K562 (cell line): ENCODE data around the gene COQ8B. TPM values are rescaled to one million over a fixed set of nuclear protein-coding genes. Genes with fewer than 3 reads are reported as not detected.
A peak's percentile ranks its signal among the peaks of the same experiment; 100 is the strongest.

Source experiments
- BCLAF1 ChIP-seq, 2 experiments: fragments of 450-650 bp in 1 of 2; IDR thresholded peaks; 2 replicates each; pipeline ENCODE4 v1.6.1; 2011 to 2017; ENCODE audit warnings: low read depth in 2 of 2, antibody characterized with exemption in 1 of 2, borderline replicate concordance in 1 of 2, low read length in 1 of 2, mild to moderate bottlenecking in 1 of 2, mixed read lengths in 1 of 2; ENCODE audit not compliant: control insufficient read depth in 1 of 2
- BHLHE40 ChIP-seq: IDR thresholded peaks from 2 replicates; pipeline ENCODE4 v1.6.1; 2011; ENCODE audit warnings: low read length, improper control_type of control experiment
- ETS2 ChIP-seq: IDR thresholded peaks from 2 replicates; pipeline ENCODE4 v1.6.1; 2016; ENCODE audit warnings: borderline replicate concordance, missing genetic modification characterization, mild to moderate bottlenecking, moderate library complexity, missing compliant biosample characterization; ENCODE audit not compliant: poor library complexity, severe bottlenecking
- HMG20B ChIP-seq: fragments of 250-450 bp; sonication (Bioruptor Pico); IDR thresholded peaks from 2 replicates; pipeline ENCODE4 v1.5.0; 2021; ENCODE audit warnings: mild to moderate bottlenecking
- POLR2G ChIP-seq: fragments of 200-400 bp; formaldehyde crosslinking; IDR thresholded peaks from 2 replicates; pipeline ENCODE4 v1.6.1; 2017; ENCODE audit warnings: low read depth, mild to moderate bottlenecking, antibody characterized with exemption, low read length, moderate library complexity
- REST ChIP-seq, 2 experiments: fragments of 450-650 bp; formaldehyde crosslinking in 1 of 2; IDR thresholded peaks; 2 replicates each; pipeline versions ENCODE4 v1.4.0 to v1.6.1; 2014 to 2020; ENCODE audit warnings: mild to moderate bottlenecking in 2 of 2, borderline replicate concordance in 1 of 2, low read depth in 1 of 2
- SAP30 ChIP-seq: fragments of 200-600 bp; sonication (generic); IDR thresholded peaks from 2 replicates; pipeline ENCODE4 v1.6.1; 2012; ENCODE audit warnings: borderline replicate concordance, low read depth, mild to moderate bottlenecking, moderate library complexity, low read length, control low read depth, inconsistent platforms; ENCODE audit not compliant: insufficient read depth, poor library complexity, severe bottlenecking
- ZBTB8A ChIP-seq: fragments of 450-650 bp; IDR thresholded peaks from 2 replicates; pipeline ENCODE4 v1.6.1; 2018; ENCODE audit warnings: mild to moderate bottlenecking, moderate library complexity; ENCODE audit not compliant: partially characterized antibody
- ZNF165 ChIP-seq: fragments of 250-450 bp; sonication (Bioruptor Pico); IDR thresholded peaks from 2 replicates; pipeline ENCODE4 v1.4.0; 2020; ENCODE audit warnings: borderline replicate concordance
- ZNF274 ChIP-seq: IDR thresholded peaks from 2 replicates; pipeline ENCODE4 v1.6.1; 2011; ENCODE audit warnings: low read depth, mild to moderate bottlenecking, low read length, moderate library complexity, borderline replicate concordance
- polyA plus RNA-seq, 8 experiments: library from polyadenylated mRNA; depleted of rRNA in 4 of 8; stranded (reverse) in 5 of 8; unstranded in 3 of 8; fragments of >200 nt; fragmentation: Nextera tagmentation in 2 of 8; fragmentation: Illumina TruSeq in 1 of 8; extraction: Ambion mirVana in 2 of 8; extraction: Trizol in 1 of 8; gene quantifications; 2 replicates each; pipeline versions ENCODE4 v1.2.1 to v1.2.3, GENCODE V29; 2011 to 2014; ENCODE audit warnings: inconsistent platforms in 1 of 8, missing spikeins in 1 of 8
- total RNA-seq, 7 experiments: library from RNA; depleted of rRNA in 6 of 7; stranded (reverse); fragments of >200 nt in 6 of 7; fragmentation: Illumina TruSeq in 2 of 7; extraction: Trizol in 2 of 7; gene quantifications; 2 replicates each; pipeline versions ENCODE4 v1.2.1 to v1.2.3, GENCODE V29; 2011 to 2021; ENCODE audit warnings: low replicate concordance in 1 of 7

COQ8B gene
- total and polyA plus RNA-seq, 9 of the 15 experiments (the other 6 are each of a cell fraction or from before 2014, with no cell fraction given) = 0.41 to 32.3 (median 12.9) TPM

GRCh38 chr19:40716482-40717324 lies at the start of gene COQ8B, which contains the start of gene ITPKC (continued):
- TF ChIP-seq REST (IDR thresholded peaks at IDR 0.05; ENCODE audit: borderline replicate concordance) = no peak
- no peak for TF ChIP-seq REST (CRISPR knock-in tag; IDR thresholded peaks at IDR 0.05; ENCODE audit: low read depth)
- TF ChIP-seq ZNF274 = no peak
- TF ChIP-seq HMG20B = no peak
- no peak for TF ChIP-seq ZNF165
- TF ChIP-seq ZBTB8A = no peak
- no peak; the same call in 1 of the 2 replicates for TF ChIP-seq BHLHE40
- no peak for TF ChIP-seq BCLAF1 (IDR thresholded peaks at IDR 0.05; ENCODE audit: borderline replicate concordance in 1 of 2, control insufficient read depth in 1 of 2, low read depth in 2 of 2, low read length in 1 of 2)
- no peak for TF ChIP-seq ETS2 (tag)
- TF ChIP-seq SAP30 = no peak
- peak; percentile 90 for TF ChIP-seq POLR2G
